ENCODE measurements around the gene PLEKHA8. TPM values are rescaled to one million over a fixed set of nuclear protein-coding genes. Genes with fewer than 3 reads are reported as not detected.

PLEKHA8 gene
- total RNA-seq, 1 donor from 2014 or later = 43.5 TPM

DNA sequence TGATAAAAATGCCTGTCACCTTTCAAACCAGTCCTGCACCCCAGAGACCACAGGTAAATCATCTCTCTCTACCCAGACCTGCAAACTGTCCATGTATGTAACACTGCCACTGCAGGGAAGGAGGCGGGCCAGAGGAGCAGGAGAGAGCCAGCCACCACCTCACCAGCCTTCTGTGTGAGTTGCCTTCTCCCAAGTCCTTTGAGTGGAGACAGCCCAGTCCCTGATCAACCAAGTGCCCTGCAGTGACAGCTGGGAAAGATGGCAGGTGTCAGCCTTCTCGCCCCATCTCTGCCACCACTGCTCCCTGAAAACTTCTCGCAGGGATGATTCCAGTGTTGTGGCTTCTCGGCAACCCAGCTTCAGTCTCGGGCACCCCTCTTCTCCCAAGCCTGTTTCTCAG lies 149.0 kb downstream of the PLEKHA8 start:
- no peak overlapping the region for H3K27ac Mint-ChIP-seq
- H3K27me3 Mint-ChIP-seq (ENCODE audit: low read depth) = no peaks in the 10 kb centered on the region
- H3K4me1 Mint-ChIP-seq = peaks cover 23% of the 10 kb centered on the region
- H3K4me3 Mint-ChIP-seq = no peak overlapping the region
- no peaks in the 10 kb centered on the region for H3K9me3 Mint-ChIP-seq
- no peaks in the 10 kb centered on the region for H3K36me3 Mint-ChIP-seq
- no peak for DNase-seq (ENCODE audit: low spot score in 2 of 2, unreplicated experiment in 2 of 2)
- TF ChIP-seq, protein P1, sequence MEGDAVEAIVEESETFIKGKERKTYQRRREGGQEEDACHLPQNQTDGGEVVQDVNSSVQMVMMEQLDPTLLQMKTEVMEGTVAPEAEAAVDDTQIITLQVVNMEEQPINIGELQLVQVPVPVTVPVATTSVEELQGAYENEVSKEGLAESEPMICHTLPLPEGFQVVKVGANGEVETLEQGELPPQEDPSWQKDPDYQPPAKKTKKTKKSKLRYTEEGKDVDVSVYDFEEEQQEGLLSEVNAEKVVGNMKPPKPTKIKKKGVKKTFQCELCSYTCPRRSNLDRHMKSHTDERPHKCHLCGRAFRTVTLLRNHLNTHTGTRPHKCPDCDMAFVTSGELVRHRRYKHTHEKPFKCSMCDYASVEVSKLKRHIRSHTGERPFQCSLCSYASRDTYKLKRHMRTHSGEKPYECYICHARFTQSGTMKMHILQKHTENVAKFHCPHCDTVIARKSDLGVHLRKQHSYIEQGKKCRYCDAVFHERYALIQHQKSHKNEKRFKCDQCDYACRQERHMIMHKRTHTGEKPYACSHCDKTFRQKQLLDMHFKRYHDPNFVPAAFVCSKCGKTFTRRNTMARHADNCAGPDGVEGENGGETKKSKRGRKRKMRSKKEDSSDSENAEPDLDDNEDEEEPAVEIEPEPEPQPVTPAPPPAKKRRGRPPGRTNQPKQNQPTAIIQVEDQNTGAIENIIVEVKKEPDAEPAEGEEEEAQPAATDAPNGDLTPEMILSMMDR (IDR thresholded peaks at IDR 0.05; ENCODE audit: unreplicated experiment) = no peak

DNA sequence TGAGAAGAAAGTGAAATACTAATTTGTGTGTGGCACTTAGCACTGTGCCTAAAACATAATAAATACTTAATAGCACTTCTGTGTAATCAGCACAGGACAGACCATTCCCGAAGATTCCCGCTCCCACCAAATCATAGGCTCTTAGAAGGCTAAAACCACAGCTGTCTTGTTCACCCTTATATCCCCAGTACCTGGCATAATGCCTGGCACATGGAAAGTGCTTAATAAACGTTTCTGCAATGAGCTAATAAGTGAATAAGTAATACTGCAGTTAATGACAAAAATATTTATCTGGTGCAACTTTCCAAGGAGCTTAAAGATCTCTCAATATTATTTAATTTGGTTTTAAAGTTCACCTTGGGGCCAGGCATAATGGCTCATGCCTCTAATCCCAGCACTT lies 149.8 kb downstream of the PLEKHA8 start:
- Mint-ChIP-seq H3K36me3 (no peaks in the 10 kb centered on the region), H3K4me1 (peaks cover 18% of the 10 kb centered on the region), H3K4me3 (no peak overlapping the region), H3K27ac (no peak overlapping the region), H3K27me3 (ENCODE audit: low read depth) (no peaks in the 10 kb centered on the region), H3K9me3 (peaks cover under 1% of the 10 kb centered on the region)
- DNase-seq (ENCODE audit: low spot score in 2 of 2, unreplicated experiment in 2 of 2) = no peak
- TF ChIP-seq, protein P1 (IDR thresholded peaks at IDR 0.05; ENCODE audit: unreplicated experiment) = no peak

DNA sequence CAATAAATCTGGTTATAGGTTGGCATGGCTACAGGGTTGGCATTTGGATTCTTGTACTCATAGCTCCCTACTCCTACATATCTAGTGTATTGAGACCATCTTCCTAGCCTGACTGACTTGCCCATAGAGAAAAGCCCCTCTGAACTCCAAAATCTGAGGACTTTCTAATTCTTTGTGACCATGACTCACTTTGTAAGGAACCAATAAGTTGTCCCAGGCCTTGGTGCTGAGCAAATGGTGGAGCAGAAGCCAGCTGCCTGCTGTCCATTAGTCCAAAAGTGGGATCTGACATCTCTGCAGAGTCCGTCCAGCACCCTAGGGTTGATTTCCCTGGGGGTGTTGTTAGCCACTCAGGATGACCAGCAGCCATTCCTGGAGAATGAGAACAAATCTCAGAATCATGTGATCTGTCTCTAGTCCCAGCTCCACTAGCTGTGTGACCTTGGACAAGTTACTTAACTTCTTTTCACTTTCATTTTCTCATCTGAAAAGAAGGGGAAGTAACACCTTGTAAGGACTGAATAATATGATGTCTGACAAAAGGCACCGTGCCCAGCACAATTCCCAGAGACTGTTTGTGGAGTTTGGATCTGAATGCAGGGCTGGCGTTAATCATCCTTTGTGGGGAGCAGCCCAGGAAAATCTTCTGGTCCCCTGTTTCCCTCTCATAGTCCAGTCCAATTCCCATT lies 150.7 kb downstream of the PLEKHA8 start:
- no peak overlapping the region for H3K4me3 Mint-ChIP-seq
- peaks cover 13% of the 10 kb centered on the region for H3K4me1 Mint-ChIP-seq
- no peak overlapping the region for H3K27ac Mint-ChIP-seq
- H3K27me3 Mint-ChIP-seq (ENCODE audit: low read depth) = no peaks in the 10 kb centered on the region
- H3K36me3 Mint-ChIP-seq = no peaks in the 10 kb centered on the region
- peaks cover 4% of the 10 kb centered on the region for H3K9me3 Mint-ChIP-seq
- no peak for DNase-seq (ENCODE audit: low spot score in 2 of 2, unreplicated experiment in 2 of 2)
- TF ChIP-seq, protein P1 (IDR thresholded peaks at IDR 0.05; ENCODE audit: unreplicated experiment) = no peak

Other genes with a start within 250 kb of the PLEKHA8 start
- 7.1 to 7.9 TPM (median 7.3 TPM) in 3 replicates for gene WIPF3, start 221.9 kb upstream of the PLEKHA8 start, total RNA-seq
- 81.3 to 86.4 TPM (median 85.0 TPM) in 3 replicates for gene SCRN1, start 38.6 kb upstream of the PLEKHA8 start, total RNA-seq
- gene FKBP14, start 1.7 kb upstream of the PLEKHA8 start, total RNA-seq = 42.4 to 48.0 TPM (median 45.5 TPM) in 3 replicates
- gene MTURN, start 106.6 kb downstream of the PLEKHA8 start, total RNA-seq = 20.5 to 24.5 TPM (median 24.2 TPM) in 3 replicates